Body of pancreas (tissue), 4 donors: ENCODE measurements around the gene REC114. TPM values are rescaled to one million over a fixed set of nuclear protein-coding genes. Genes with fewer than 3 reads are reported as not detected.
"Not testable (repeated sequence)": the region's sequence is repeated elsewhere in the genome, so short reads cannot be mapped to it uniquely, and the experiment has no call there.

ENCODE experiments used
- ATAC-seq: fragments of 150-250 bp; one replicate; pipeline ENCODE4 v1.9.1; 2016
- DNase-seq, 4 donors: peaks; one replicate each; pipeline ENCODE4 v3.0.0-alpha.2; 2019
- H3K27ac ChIP-seq, 4 donors: fragments of 200-600 bp; sonication (generic); 1 replicate in 3 of 4; 2 replicates in 1 of 4; pipeline versions ENCODE4 v1.5.1 to v1.6.1; 2016 to 2019; ENCODE audit warnings: mild to moderate bottlenecking in 1 of 4, mixed read lengths in 1 of 4, moderate library complexity in 1 of 4
- H3K27me3 ChIP-seq, 2 donors: fragments of 200-600 bp; sonication (generic); one replicate each; pipeline ENCODE4 v1.6.0; 2016; ENCODE audit warnings: mild to moderate bottlenecking in 1 of 2
- H3K36me3 ChIP-seq, 2 donors: fragments of 200-600 bp; sonication (generic); replicated peaks in 1 of 2; 2 replicates each; pipeline ENCODE4 v1.5.1; 2016; ENCODE audit warnings: low read depth in 2 of 2; ENCODE audit not compliant: insufficient read depth in 1 of 2
- H3K4me1 ChIP-seq: fragments of 200-600 bp; sonication (generic); one replicate; pipeline ENCODE4 v1.6.0; 2016
- H3K4me3 ChIP-seq, 2 donors: fragments of 200-600 bp; sonication (generic); 1 replicate in 1 of 2; 2 replicates in 1 of 2; pipeline ENCODE4 v1.5.1; 2016 to 2019
- H3K9me3 ChIP-seq, 3 donors: fragments of 200-600 bp; sonication (generic); 1 replicate in 2 of 3; 2 replicates in 1 of 3; pipeline ENCODE4 v1.5.1; 2016
- CTCF ChIP-seq, 7 experiments: fragments of 450-650 bp in 4 of 7; fragments of 200-600 bp in 3 of 7; sonication (generic) in 3 of 7; IDR thresholded peaks; one replicate each; pipeline ENCODE4 v1.5.1; 2016 to 2019; ENCODE audit warnings: antibody characterized with exemption in 7 of 7
- POLR2A ChIP-seq, 3 donors: fragments of 450-650 bp; IDR thresholded peaks; one replicate each; pipeline ENCODE4 v1.6.1; 2016; ENCODE audit warnings: antibody characterized with exemption in 3 of 3, mild to moderate bottlenecking in 2 of 3
- WGBS, 2 donors: methylation state at CpG; one replicate each; pipeline ENCODE4 v1.1.5; 2017; 5-methylcytosine and 5-hydroxymethylcytosine counted together
- intact Hi-C: fragments of 100-400 bp; cut with DNase I; formaldehyde crosslinking; loops from one replicate; pipeline ENCODE4 v1.15.1; 2023
- total RNA-seq, 2 donors: library from RNA; depleted of rRNA; stranded (reverse); fragments of >200 nt; gene quantifications; one replicate each; pipeline ENCODE4 v1.1.0, GENCODE V29; 2016

The REC114 gene
- total RNA-seq, 2 donors from 2014 or later: not detected

- no peaks in the 10 kb centered on the region for H3K4me1 ChIP-seq
- ATAC-seq (no peak), DNase-seq (no peak)
- intact Hi-C loops: no loop called here
- H3K27ac ChIP-seq: no peak overlapping the region
- no peaks in the 10 kb centered on the region for H3K36me3 ChIP-seq
- no peaks in the 10 kb centered on the region for H3K9me3 ChIP-seq
- no peak overlapping the region for H3K4me3 ChIP-seq
- H3K27me3 ChIP-seq: no peaks in the 10 kb centered on the region
- TF ChIP-seq CTCF (IDR thresholded peaks at IDR 0.05) (no peak), POLR2A (IDR thresholded peaks at IDR 0.05) (no peak)
- WGBS, 2 donors: 46 to 48% methylated on average over 2 of the region's 2 CpGs
Observed at GRCh38 chr15:73425510-73425909, 17.5 kb upstream of the REC114 start.

GRCh38 chr15:73426323-73426994, 16.5 kb upstream of the REC114 start:
- no peak for TF ChIP-seq CTCF (IDR thresholded peaks at IDR 0.05)
- no peak for TF ChIP-seq POLR2A (IDR thresholded peaks at IDR 0.05)
- 43 to 44% methylated on average over 5 of the region's 5 CpGs for WGBS, 2 donors
- H3K4me1 ChIP-seq: no peaks in the 10 kb centered on the region
- H3K27me3 ChIP-seq: no peaks in the 10 kb centered on the region
- H3K27ac ChIP-seq: no peak overlapping the region
- no peaks in the 10 kb centered on the region for H3K36me3 ChIP-seq
- DNase-seq: no peak
- intact Hi-C loops: no loop called here
- no peak for ATAC-seq
- no peaks in the 10 kb centered on the region for H3K9me3 ChIP-seq
- H3K4me3 ChIP-seq: no peak overlapping the region

GRCh38 chr15:73431329-73431728, 11.6 kb upstream of the REC114 start:
- H3K27ac ChIP-seq, H3K9me3 ChIP-seq, H3K4me1 ChIP-seq, H3K27me3 ChIP-seq, H3K36me3 ChIP-seq, intact Hi-C loops, ATAC-seq, DNase-seq, H3K4me3 ChIP-seq: not testable (repeated sequence)
- WGBS, 2 donors: 84 to 86% methylated on average over 7 of the region's 7 CpGs

- H3K27ac ChIP-seq: no peak overlapping the region
- TF ChIP-seq POLR2A (IDR thresholded peaks at IDR 0.05) (no peak), CTCF (IDR thresholded peaks at IDR 0.05) (no peak)
- no peaks in the 10 kb centered on the region for H3K27me3 ChIP-seq
- 66% methylated on average over 4 of the region's 4 CpGs for WGBS, 2 donors
- H3K9me3 ChIP-seq: no peaks in the 10 kb centered on the region
- intact Hi-C loops: no loop called here
- no peaks in the 10 kb centered on the region for H3K4me1 ChIP-seq
- ATAC-seq: no peak
- H3K36me3 ChIP-seq: no peaks in the 10 kb centered on the region
- no peak overlapping the region for H3K4me3 ChIP-seq
- DNase-seq: no peak
Observed at GRCh38 chr15:73433873-73434272, 9.1 kb upstream of the REC114 start.

GRCh38 chr15:73436613-73437012, 6.4 kb upstream of the REC114 start:
- ATAC-seq (no peak), DNase-seq (no peak)
- TF ChIP-seq POLR2A (IDR thresholded peaks at IDR 0.05): no peak
- no peak for TF ChIP-seq CTCF (IDR thresholded peaks at IDR 0.05)
- Histone ChIP-seq H3K4me3 (no peak overlapping the region), H3K27ac (no peak overlapping the region), H3K4me1 (no peaks in the 10 kb centered on the region), H3K36me3 (no peaks in the 10 kb centered on the region), H3K9me3 (no peaks in the 10 kb centered on the region), H3K27me3 (no peaks in the 10 kb centered on the region)
- intact Hi-C loops: no loop called here
- WGBS, 2 donors: 51 to 57% methylated on average over 2 of the region's 2 CpGs
